Activated CD8-positive, alpha-beta memory T cell treated with anti-CD3 and anti-CD28 coated beads, Interleukin-2, amount 50 U/mL, for 24 hours (primary cell): ENCODE results near the gene KRTAP12-3.
"Not testable (repeated sequence)": the region's sequence is repeated elsewhere in the genome, so short reads cannot be mapped to it uniquely, and the experiment has no call there.

Source experiments
- DNase-seq: peaks from one replicate; pipeline ENCODE4 v3.0.0-alpha.2; 2020; ENCODE audit errors: extremely low read depth

Gene KRTAP12-3

DNA sequence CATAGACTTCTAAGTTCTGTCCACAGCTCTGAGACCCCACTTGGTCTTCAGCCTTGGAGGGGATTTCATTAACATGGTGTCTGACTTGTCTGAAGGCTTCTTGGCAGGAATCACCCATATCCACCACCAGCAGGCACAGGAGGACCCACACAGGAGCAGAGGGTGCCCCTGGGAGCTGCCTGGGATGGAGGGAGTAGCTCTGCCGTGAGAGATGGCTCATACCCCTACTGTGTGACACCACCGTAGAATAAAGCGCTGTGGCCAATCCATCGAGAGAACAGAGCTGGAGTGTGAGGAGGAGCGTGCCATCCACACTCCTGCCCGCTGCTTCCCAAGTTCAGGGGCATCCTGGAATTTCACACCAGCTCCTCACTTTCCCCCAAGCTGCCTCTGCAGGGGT is 27.3 kb downstream of the KRTAP12-3 start:
- DNase-seq = not testable (repeated sequence)

DNA sequence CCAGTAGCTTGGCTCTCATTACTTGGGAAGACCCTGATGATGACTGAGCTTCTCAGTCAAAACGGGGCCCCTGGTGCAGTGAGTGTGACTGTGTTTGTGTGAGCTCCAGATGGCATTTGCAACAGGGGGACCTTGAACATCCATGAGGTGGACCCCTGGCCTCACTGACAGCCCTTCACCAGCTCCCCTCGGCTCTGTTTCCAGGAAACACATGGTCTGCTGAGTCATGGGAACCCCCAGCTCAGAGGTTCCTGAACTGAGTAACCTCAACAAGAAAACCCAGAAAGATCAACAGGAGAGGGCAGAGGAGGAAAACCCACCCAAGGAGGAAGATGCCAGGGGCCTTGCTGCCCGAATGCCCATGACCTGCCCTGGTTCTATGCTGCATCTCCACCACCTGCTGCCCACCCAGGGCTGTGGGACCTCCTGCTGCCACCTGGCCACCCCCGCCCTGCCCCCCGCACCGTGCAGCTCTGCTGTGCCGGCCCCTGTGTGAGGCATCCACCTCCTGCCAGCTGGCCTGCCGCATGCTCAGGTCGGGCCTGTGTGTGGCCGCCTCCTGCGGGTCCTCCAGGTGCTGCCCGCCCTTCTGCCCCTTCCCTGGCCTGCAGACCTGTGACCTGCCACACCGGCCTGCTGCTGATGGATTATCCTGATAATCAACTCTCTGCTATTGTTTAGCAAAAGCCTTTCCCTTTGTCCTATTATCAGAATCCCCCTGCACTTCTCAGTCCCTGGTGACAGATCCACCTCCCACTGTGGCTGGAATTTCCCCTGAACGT is 28.5 kb downstream of the KRTAP12-3 start:
- DNase-seq = no peak

DNA sequence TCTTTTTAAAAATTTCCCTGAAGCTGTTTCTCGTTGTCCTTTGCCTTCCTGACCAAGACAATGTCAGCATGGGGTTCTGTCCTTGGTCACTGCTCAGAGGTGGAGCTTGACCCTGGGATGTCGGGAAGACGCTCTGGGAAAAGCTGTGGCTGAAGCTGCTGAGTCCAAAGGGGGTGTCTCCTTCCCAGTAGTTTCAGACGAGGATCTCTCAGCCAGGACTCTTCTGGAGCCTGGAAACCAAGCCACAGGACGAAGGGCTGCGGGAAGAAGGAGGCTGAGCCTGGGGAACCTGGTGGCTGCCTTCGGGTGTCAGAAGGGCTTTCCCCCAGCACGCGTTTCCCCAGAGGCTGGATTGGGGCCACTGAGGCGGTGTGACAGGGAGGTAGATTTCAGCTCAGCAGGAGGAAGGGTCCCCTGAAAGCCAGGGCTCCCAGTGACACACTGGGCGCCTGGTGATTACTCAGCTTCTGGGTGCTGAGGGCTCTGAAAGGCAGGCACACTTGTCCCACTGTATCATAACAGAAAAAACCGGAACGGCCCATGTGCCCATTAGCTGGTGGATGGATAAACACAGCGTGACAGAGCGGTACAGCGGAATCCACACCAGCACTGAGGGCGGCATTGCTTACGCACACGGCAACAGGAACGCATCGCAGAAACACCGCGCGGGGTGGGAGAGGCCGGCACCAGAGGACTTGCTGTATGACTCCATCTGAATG is 29.3 kb downstream of the KRTAP12-3 start:
- DNase-seq = no peak

DNA sequence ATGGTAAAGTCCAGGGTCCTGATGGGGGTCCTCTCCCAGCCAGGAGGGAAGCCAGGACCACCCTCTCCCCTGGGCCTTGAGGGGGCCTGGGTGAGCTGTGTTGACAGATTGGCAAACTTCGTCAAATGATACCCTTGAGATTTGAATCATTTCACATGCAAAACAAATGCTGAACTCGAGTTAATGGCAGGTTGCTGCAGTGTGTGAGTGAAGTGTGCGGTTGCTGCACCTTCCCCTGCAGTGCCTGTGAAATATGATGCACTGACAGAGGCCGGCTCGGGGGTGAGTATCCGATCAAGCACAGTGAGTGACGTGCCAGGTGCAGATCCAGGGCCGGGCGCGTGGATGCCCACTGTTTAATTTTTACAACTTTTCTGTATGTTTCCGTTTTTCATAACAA is 29.9 kb downstream of the KRTAP12-3 start:
- no peak for DNase-seq

DNA sequence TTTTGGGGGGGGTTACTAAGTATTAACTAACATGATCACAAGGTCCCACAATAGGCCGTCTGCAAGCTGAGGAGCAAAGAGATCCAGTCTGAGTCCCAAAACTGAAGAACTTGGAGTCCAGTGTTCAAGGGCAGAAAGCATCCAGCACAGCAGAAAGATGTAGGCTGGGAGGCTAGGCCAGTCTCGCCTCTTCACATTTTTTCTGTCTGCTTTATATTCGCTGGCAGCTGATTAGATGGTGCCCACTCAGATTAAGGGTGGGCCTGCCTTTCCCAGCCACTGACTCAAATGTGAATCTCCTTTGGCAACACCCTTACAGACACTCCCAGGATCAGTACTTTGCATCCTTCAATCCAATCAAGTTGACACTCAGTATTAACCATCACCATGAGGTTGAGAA is 32.0 kb downstream of the KRTAP12-3 start:
- not testable (repeated sequence) for DNase-seq

DNA sequence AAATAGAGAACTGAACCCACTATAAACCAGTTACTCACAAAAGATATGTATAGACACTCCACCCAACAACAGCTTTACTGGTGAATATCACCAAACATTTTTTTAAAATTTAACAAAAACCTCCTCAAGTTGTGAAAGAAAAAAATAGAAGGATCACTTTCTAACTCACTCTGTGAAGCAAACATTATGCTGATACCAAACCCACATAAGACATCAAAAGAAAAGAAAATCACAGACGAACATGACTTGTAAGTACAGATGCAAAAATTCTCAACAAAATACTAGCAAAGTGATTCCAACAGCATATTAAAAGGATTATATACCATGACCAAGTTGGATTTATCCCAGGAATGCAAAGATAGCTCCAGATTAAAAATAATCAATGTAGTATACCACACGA is 34.0 kb downstream of the KRTAP12-3 start:
- no peak for DNase-seq

DNA sequence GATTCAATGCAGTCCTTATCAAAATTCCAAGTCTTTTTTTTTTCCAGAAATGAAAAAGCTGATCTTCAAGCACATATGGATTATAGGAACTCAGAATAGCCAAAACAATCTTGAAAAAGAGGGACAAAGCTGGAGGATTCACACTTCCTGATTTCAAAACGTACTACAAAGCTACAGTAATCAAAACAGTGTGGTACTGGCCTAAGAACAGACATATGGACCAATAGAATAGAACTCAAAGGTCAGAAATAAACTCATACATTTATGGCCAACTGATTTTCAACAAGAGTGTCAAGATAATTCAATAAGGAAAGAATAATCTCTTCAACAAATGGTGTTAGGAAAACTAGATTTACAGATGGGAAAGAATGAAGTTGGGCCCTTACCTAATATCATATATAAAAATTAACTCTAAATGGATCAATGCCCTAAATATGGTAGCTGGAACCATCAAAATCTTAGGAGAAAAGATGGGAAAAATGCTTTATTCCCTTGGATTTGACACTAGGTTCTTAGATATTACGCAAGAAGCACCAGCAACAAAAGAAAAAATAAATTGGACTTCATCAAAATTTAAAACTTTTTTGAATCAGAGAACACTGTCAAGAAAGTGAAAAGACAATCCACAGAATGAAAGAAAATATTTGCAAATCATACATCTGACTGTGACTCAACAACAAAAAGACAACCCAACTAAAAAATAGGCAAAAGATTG is 35.2 kb downstream of the KRTAP12-3 start:
- DNase-seq = no peak

DNA sequence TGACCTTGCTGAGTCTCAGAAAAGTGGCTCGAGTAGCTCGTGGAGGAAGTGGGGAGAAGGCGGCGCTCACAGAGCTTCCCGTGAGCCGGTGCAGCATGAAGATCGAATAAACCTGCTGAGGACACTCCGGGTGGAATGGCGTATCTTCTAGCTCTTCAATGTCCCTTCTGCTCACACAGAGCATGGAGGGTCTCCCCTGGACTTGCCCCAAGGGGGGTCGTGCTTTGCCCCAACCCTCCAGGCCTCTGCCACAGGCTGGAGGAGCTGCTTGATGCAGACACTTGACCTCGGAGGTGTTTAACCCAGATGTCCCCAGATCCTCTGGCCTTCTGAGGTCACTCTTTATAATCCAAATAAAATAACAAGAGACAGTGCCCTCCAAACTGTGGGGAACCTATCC is 37.0 kb downstream of the KRTAP12-3 start:
- no peak for DNase-seq

DNA sequence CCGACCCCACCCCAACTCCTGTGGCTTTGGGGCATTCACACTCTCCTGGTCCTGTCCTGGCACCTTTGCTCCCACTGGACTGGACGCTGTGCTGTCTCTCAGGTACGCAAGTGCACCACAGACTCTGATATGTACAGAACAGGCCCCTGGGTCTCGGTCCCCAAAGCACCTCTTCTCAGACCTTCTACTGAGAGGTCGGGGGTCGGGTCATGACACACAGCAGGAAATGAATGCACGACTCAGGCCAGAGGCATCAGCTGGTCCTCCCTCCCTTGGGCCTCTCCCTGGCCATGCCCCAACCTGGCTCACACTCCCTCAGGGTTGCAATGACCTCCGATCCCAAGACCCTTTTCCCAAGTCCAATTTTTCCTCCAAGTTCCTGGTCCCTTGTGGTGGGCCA is 37.5 kb downstream of the KRTAP12-3 start:
- no peak for DNase-seq

DNA sequence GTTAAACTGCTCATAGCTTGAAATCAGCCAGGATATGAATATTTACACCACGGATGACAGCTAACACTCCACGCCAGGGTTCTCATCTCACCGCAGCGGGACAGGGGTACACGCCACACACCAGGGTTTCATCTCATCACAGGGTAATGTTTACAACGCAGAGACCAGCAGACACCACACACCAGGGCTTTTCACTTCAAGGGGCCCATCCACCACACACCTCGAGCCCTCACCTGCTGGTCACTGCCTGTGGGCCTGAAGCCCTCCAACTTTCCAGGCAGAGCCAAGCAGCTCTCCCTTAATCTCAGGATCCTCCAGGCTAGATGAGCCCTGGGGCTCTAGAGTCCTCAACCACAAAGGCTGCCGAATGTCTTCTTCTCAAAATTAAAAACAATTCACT is 37.9 kb downstream of the KRTAP12-3 start:
- DNase-seq = no peak

DNA sequence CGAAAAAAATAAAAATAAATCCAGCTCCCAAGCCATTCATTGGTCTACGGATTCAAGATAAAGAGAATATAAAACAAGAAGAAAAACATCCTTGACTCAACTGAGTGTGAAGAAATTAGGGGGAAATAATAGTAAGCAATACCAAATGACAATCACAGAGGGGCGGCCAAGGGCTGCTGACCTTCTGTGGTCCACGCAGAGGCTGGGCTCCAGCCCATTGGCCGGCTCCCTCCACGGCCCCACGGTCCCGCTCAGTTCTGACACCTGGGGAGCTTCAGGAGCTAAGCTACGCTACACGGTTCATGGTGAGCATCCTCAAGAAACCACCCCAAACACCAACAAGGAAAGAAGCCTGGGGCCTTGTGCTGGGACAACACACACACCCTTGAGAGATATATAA is 38.8 kb downstream of the KRTAP12-3 start:
- DNase-seq = no peak

DNA sequence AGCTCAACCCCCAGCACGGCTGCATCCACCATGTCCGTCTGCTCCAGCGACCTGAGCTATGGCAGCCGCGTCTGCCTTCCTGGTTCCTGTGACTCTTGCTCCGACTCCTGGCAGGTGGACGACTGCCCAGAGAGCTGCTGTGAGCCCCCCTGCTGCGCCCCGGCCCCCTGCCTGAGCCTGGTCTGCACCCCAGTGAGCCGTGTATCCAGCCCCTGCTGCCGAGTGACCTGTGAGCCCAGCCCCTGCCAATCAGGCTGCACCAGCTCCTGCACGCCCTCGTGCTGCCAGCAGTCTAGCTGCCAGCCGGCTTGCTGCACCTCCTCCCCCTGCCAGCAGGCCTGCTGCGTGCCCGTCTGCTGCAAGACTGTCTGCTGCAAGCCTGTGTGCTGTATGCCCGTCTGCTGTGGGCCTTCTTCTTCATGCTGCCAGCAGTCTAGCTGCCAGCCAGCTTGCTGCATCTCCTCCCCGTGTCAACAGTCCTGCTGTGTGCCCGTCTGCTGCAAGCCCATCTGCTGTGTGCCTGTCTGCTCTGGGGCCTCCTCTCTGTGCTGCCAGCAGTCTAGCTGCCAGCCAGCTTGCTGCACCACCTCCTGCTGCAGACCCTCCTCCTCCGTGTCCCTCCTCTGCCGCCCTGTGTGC is 39.6 kb downstream of the KRTAP12-3 start, which contains the start of gene KRTAP10-12:
Gene KRTAP10-12, plus strand, starts transcription at position 1 of the 639 bp plus-strand sequence. Its CDS starts 30 bp downstream, at position 31.
- not testable (repeated sequence) for DNase-seq

DNA sequence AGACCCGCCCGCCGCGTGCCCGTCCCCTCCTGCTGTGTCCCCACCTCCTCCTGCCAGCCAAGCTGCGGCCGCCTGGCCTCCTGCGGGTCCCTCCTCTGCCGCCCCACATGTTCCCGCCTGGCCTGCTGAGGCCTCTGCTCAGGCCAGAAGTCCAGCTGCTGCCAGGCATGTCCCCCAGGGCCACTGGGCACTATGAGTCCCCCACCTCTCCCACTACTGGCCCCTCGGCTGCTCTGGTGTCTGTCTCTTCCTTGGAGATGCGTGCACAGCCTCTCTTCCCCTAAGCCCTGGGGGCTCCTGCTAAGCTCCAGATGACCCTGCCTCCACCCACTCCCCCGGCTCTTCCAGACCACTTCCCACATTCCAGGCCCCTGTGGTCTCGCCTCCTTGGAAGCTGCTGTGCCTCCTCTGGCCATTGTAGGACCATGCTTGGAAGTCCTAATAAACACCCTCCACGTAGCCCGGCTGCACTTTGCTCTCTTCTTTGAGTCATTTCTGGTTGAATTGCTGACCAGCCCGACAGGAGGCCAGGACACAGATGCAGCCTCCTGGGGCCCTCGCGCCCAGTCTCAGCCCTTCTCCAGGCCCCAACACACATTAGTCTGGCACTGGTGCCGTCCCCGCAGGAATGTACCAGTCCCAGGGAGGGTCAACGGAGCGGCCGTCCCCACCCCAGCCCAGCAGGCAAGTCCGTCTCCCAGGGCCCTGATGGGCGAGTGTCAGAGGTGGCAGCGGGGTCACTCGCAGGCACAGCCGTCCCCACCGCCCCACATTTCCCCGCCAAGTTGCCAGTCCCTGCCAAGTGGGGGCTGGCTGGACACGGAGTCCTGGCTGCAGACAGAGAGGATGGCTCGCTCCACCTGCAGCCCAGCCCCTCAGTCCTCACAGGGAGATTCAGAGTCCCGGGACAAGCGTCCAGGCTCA is 40.3 kb downstream of the KRTAP12-3 start:
- no peak for DNase-seq

DNA sequence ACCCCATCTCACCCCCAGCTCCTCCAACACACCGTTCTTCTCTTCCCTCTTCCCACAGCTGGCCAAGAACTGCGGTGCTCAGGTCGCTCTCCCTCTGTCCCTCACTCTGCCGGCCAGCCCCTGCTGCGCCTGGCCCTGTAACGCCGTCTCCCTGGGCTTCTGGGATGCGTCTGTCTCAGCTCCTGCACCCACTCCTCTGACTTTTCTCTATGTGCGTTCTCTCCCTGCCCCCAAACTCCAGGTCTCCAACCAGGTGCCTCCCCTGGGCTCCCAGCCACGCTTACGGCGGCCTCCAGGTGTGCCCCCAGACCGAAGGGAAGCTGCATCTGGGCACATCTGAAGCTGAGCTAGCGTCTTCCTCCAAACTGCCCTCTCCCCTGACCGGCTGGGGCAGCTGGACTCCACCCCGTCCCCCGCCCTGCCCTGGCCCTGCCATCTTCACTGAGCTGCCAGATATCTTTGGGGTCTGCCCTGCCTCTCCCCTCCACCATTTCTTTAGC is 41.8 kb downstream of the KRTAP12-3 start:
- no peak for DNase-seq

DNA sequence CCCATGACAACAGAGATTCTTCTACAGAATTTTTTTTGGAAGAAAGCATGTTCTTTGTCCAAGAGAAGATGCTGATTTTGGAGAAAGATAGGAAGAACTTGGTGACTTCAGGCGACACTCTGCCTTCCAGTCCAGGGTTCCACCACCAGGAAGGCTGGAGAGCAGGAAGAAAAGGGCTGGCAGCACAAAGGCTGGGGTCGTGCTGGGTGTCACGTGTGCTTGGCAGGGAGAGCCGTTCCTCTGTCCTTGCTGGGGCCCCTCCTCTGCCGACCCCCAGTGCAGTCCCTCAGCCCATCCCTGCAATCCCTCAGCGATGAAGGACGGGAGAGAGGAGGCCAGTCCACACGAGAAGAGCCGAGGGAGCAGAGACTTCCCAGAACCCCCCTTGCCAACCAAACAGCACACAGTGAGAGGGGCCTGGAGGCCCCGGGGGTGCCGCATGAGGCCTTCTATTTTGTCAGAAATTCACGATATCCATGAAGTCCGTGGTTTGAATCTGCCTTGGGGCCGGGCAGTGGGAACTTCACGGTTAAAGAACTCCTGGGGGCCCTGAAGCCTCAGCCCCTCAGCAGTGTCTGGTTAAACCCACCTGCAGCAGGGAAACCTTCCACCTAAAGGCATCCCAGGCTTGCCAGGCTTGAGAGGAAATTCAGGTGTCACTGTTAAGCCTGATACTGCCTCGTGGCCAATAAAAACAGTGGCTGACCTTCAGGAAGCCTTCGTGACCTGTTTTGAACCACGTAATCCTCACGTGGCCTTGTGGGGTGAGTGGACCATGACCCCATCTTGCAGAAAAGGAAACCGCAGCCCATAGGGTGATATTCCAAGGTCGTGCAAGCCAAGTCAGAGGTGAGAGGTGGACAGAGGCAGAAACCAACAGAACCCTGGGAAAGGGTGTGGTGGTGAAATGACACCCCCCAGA is 42.6 kb downstream of the KRTAP12-3 start:
- no peak for DNase-seq

DNA sequence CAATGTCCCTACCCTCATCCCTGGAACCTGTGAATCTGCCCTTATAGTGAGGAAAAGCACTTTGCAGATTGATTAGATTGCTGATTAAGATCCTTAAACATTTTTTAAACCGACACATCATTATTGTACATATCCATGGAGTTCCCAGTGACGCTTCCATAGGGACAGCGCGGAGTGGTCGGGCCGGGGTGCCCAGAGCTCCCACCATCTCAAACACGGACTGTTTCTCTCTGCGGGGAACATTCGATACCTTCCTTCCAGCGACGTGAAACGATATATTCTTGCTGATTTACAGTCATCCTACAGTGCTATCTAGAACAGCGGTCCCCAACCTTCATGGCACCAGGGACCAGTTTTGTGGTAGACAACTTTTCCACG is 43.3 kb downstream of the KRTAP12-3 start:
- no peak for DNase-seq

DNA sequence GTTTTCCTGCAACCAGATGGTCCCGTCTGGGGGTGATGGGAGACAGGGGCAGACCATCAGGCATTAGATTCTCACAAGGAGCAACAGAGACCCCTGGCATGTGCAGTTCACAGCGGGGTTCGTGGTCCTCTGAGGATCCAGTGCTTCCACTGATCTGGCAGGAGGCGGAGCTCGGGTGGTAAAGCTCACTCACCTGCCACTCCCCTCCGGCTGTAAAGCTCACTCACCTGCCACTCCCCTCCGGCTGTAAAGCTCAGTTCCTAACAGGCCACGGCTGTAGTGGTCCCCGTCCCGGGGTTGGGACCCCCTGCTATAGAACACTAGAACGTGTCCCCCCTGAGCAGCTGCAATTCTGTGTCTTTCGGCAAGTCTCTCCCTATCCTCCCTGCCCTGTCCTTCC is 43.8 kb downstream of the KRTAP12-3 start:
- no peak for DNase-seq

DNA sequence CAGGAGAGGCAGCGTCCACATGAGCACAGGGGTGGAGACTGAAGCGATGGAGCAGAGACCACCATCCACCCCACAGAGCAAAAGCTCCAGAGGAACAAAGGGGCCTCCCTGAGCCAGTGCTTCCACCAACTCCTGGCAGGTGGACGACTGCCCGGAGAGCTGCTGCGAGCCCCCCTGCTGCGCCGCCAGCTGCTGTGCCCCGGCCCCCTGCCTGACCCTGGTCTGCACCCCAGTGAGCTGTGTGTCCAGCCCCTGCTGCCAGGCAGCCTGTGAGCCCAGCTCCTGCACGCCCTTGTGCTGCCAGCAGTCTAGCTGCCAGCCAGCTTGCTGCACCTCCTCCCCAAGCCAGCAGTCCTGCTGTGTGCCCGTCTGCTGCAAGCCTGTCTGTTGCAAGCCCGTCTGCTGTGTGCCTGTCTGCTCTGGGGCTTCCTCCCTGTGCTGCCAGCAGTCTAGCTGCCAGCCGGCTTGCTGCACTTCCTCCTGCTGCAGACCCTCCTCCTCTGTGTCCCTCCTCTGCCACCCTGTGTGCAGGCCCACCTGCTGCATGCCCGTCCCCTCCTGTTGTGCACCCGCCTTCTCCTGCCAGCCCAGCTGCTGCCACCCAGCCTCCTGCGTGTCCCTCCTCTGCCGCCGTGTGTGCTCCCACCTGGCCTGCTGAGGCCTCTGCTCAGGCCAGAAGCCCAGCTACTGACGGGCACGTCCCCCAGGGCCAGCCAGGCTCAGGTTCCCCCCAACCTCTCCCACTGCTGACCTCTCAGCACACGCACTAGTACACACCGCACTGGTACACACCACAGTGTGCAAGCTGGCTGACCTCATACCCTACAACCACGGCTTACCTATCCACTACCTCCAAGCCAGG is 44.6 kb downstream of the KRTAP12-3 start:
- no peak for DNase-seq
